ENCODE measurements around the gene FAM153A. TPM values are rescaled to one million over a fixed set of nuclear protein-coding genes. Genes with fewer than 3 reads are reported as not detected.
"Not testable (repeated sequence)": the region's sequence is repeated elsewhere in the genome, so short reads cannot be mapped to it uniquely, and the experiment has no call there.

The FAM153A gene
- total RNA-seq, 2 experiments from 2014 or later: 1.5 to 4.7 TPM

DNA sequence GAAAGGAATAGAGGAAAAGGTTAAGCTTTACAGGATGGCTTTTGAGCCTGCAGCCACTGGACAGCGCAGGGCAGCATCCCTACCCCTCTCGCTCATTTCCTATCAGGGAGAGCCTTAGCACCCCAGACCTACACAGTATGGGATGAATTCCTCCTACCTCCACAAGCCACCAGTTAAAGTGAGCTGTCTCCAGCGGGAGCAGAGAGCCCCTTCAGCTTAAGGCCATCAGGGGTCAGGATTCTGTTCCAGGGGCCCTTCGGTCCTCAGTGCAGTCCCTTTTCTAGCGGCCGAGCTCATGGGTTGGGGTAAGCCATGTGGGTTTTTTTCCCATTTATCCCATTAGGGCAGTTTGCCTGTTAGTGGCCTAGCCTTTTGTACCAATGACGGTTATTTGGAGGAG lies 89.7 kb downstream of the FAM153A start:
- H3K9me3 ChIP-seq (ENCODE audit: low read length); H3K9me2 ChIP-seq (ENCODE audit: insufficient read depth, low read length); H3K4me2 ChIP-seq (ENCODE audit: low read length); BruUV-seq (replicated peaks); H3K36me3 ChIP-seq (ENCODE audit: insufficient read depth, low read length); POLR2A ChIA-PET; H2AFZ ChIP-seq (ENCODE audit: low read length); H3K4me1 ChIP-seq (ENCODE audit: insufficient read depth, low read length, poor library complexity, severe bottlenecking); H3K27ac ChIP-seq (ENCODE audit: low read depth, low read length, poor library complexity, severe bottlenecking); H4K20me1 ChIP-seq (ENCODE audit: insufficient read depth, low read length); intact Hi-C loops (cut with micrococcal nuclease; ENCODE audit: unreplicated experiment); H3K4me3 ChIP-seq (ENCODE audit: low read depth, low read length, poor library complexity, severe bottlenecking); CTCF ChIA-PET (ENCODE audit: unreplicated experiment); H3K79me2 ChIP-seq (ENCODE audit: insufficient read depth, low read depth, low read length); DNase-seq (ENCODE audit: low spot score): not testable (repeated sequence)

DNA sequence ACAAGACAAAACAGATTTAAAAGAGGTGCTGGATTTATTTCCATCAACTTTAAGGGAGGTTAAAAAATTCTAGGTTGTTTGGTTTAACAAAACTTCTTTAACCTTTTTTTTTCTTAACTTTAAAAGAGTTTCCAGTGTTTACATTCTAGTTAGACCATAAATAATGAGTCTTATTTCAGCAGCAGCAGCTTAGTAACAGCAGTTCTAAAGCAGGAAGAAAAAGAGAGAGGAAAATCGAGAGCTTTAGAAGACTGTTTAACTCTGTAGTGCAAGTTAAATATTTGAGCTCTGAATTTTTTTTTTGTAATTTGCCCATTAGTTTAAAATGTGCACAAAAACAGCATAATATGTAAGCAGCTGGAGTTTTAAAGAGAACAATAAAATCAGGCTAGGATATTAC lies 90.2 kb downstream of the FAM153A start:
- H3K9me3 ChIP-seq (ENCODE audit: low read length); CTCF ChIA-PET (ENCODE audit: unreplicated experiment); H3K4me1 ChIP-seq (ENCODE audit: insufficient read depth, low read length, poor library complexity, severe bottlenecking); H3K79me2 ChIP-seq (ENCODE audit: insufficient read depth, low read depth, low read length); H3K36me3 ChIP-seq (ENCODE audit: insufficient read depth, low read length); H3K4me2 ChIP-seq (ENCODE audit: low read length); BruUV-seq (replicated peaks); H4K20me1 ChIP-seq (ENCODE audit: insufficient read depth, low read length); POLR2A ChIA-PET; DNase-seq (ENCODE audit: low spot score); H3K9me2 ChIP-seq (ENCODE audit: insufficient read depth, low read length); intact Hi-C loops (cut with micrococcal nuclease; ENCODE audit: unreplicated experiment); H2AFZ ChIP-seq (ENCODE audit: low read length); H3K27ac ChIP-seq (ENCODE audit: low read depth, low read length, poor library complexity, severe bottlenecking); H3K4me3 ChIP-seq (ENCODE audit: low read depth, low read length, poor library complexity, severe bottlenecking): not testable (repeated sequence)

DNA sequence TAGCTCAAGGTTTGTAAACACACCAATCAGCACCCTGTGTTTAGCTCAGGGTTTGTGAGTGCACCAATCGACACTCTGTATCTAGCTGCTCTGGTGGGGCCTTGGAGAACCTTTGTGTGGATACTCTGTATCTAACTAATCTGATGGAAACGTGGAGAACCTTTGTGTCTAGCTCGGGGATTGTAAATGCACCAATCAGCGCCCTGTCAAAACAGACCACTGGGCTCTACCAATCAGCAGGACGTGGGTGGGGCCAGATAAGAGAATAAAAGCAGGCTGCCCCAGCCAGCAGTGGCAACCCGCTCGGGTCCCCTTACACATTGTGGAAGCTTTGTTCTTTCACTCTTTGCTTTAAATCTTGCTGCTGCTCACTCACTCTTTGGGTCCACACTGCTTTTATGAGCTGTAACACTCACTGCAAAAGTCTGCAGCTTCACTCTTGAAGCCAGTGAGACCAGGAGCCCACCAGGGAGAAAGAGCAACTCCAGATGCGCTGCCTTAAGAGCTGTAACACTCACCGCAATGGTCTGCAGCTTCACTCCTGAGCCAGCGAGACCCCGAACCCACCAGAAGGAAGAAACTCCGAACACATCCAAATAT lies 93.6 kb downstream of the FAM153A start:
- intact Hi-C loops (cut with micrococcal nuclease; ENCODE audit: unreplicated experiment): not testable (repeated sequence)

DNA sequence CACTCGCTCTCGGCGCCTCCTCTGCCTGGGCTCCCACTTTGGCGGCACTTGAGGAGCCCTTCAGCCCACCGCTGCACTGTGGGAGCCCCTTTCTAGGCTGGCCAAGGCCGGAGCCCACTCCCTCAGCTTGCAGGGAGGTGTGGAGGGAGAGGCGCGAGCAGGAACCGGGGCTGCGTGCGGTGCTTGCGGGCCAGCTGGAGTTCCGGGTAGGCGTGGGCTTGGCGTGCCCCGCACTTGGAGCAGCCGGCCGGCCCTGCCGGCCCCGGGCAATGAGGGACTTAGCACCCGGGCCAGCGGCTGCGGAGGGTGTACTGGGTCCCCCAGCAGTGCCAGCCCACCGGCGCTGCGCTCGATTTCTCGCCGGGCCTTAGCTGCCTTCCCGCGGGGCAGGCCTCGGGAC lies 94.6 kb downstream of the FAM153A start:
- BruUV-seq (replicated peaks): not testable (repeated sequence)

More for the DNA sequence above, 93.6 kb downstream of the FAM153A start:
- BruUV-seq (replicated peaks); CTCF ChIA-PET (ENCODE audit: unreplicated experiment); H3K36me3 ChIP-seq (ENCODE audit: insufficient read depth, low read length); H3K9me3 ChIP-seq (ENCODE audit: low read length); H3K9me2 ChIP-seq (ENCODE audit: insufficient read depth, low read length); H3K4me1 ChIP-seq (ENCODE audit: insufficient read depth, low read length, poor library complexity, severe bottlenecking); H4K20me1 ChIP-seq (ENCODE audit: insufficient read depth, low read length); H3K27ac ChIP-seq (ENCODE audit: low read depth, low read length, poor library complexity, severe bottlenecking); H2AFZ ChIP-seq (ENCODE audit: low read length); H3K4me3 ChIP-seq (ENCODE audit: low read depth, low read length, poor library complexity, severe bottlenecking); H3K79me2 ChIP-seq (ENCODE audit: insufficient read depth, low read depth, low read length); DNase-seq (ENCODE audit: low spot score); H3K4me2 ChIP-seq (ENCODE audit: low read length): not testable (repeated sequence)
- POLR2A ChIA-PET: interaction anchor here (0.7 kb wide), 1 partner anchor 419 kb away, joined by 3 read pairs; no protein-coding TSS in a partner anchor

DNA sequence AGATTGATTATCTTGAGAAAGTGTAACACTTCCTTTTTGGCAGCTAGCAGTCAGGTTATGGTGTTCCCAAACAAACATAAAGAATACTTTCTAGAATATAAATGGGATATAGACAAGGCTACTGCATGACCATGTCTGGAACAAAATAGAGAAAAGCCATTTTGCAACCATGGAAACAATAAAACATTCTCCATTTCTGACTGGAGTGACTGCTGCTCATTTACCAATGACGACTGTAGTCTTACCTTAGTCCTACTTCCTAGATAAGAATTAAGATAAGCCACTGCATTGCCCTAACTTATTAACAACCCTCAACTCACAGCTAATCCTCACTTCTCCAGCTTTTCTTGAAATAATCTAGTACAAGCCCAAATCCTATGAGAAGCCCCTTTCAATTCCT lies 100.8 kb downstream of the FAM153A start:
- H3K4me2 ChIP-seq (ENCODE audit: low read length); H3K9me3 ChIP-seq (ENCODE audit: low read length); CTCF ChIA-PET (ENCODE audit: unreplicated experiment); H3K27ac ChIP-seq (ENCODE audit: low read depth, low read length, poor library complexity, severe bottlenecking); H3K9me2 ChIP-seq (ENCODE audit: insufficient read depth, low read length); intact Hi-C loops (cut with micrococcal nuclease; ENCODE audit: unreplicated experiment); H3K4me3 ChIP-seq (ENCODE audit: low read depth, low read length, poor library complexity, severe bottlenecking); H3K79me2 ChIP-seq (ENCODE audit: insufficient read depth, low read depth, low read length); H3K36me3 ChIP-seq (ENCODE audit: insufficient read depth, low read length); DNase-seq (ENCODE audit: low spot score); H4K20me1 ChIP-seq (ENCODE audit: insufficient read depth, low read length); BruUV-seq (replicated peaks); H2AFZ ChIP-seq (ENCODE audit: low read length); H3K4me1 ChIP-seq (ENCODE audit: insufficient read depth, low read length, poor library complexity, severe bottlenecking); POLR2A ChIA-PET: not testable (repeated sequence)

More for the DNA sequence above, 94.6 kb downstream of the FAM153A start:
- H3K9me3 ChIP-seq (ENCODE audit: low read length); H3K9me2 ChIP-seq (ENCODE audit: insufficient read depth, low read length); H2AFZ ChIP-seq (ENCODE audit: low read length); POLR2A ChIA-PET; H3K79me2 ChIP-seq (ENCODE audit: insufficient read depth, low read depth, low read length); CTCF ChIA-PET (ENCODE audit: unreplicated experiment); H3K4me1 ChIP-seq (ENCODE audit: insufficient read depth, low read length, poor library complexity, severe bottlenecking); H3K36me3 ChIP-seq (ENCODE audit: insufficient read depth, low read length); H4K20me1 ChIP-seq (ENCODE audit: insufficient read depth, low read length); H3K27ac ChIP-seq (ENCODE audit: low read depth, low read length, poor library complexity, severe bottlenecking); H3K4me2 ChIP-seq (ENCODE audit: low read length); intact Hi-C loops (cut with micrococcal nuclease; ENCODE audit: unreplicated experiment); H3K4me3 ChIP-seq (ENCODE audit: low read depth, low read length, poor library complexity, severe bottlenecking); DNase-seq (ENCODE audit: low spot score): not testable (repeated sequence)

Other genes with a start within 250 kb of the FAM153A start
- 63.2 and 92.8 TPM in 2 replicates for gene FAM193B, start 228.3 kb downstream of the FAM153A start, total RNA-seq (2014; rRNA removed; shearing (Covaris generic))
- gene FAM193B, start 228.3 kb downstream of the FAM153A start, total RNA-seq (2022): 104 and 113 TPM in 2 replicates
- 67.6 and 89.7 TPM in 2 replicates for gene TMED9, start 190.7 kb downstream of the FAM153A start, total RNA-seq (2014; rRNA removed; shearing (Covaris generic))
- gene TMED9, start 190.7 kb downstream of the FAM153A start, total RNA-seq (2022): 125 and 134 TPM in 2 replicates
- 19.8 and 24.9 TPM in 2 replicates for gene B4GALT7, start 182.8 kb downstream of the FAM153A start, total RNA-seq (2014; rRNA removed; shearing (Covaris generic))
- gene B4GALT7, start 182.8 kb downstream of the FAM153A start, total RNA-seq (2022): 33.7 and 38.5 TPM in 2 replicates
- not detected in 2 replicates for gene PROP1, start 213.3 kb upstream of the FAM153A start, total RNA-seq (2014; rRNA removed; shearing (Covaris generic))
- gene PROP1, start 213.3 kb upstream of the FAM153A start, total RNA-seq (2022): not detected in 2 replicates